NCI-H2107 treated with DMSO at 0.1 percent for 48 hours (cell line): ENCODE results near the gene VASH2.
"Not testable (repeated sequence)": the region's sequence is repeated elsewhere in the genome, so short reads cannot be mapped to it uniquely, and the experiment has no call there.

Source experiments
- DNase-seq: peaks from one replicate; lab custom pipeline; 2025; ENCODE audit not compliant: unreplicated experiment; lab: John Stamatoyannopoulos, UW

Gene VASH2

GRCh38 chr1:212979340-212980122, 29.2 kb downstream of the VASH2 start:
- DNase-seq = no peak

GRCh38 chr1:212980123-212980785, 29.9 kb downstream of the VASH2 start:
- no peak for DNase-seq

- peak; percentile 22 for DNase-seq
These were observed 30.7 kb downstream of the VASH2 start for GRCh38 chr1:212981025-212981495.

- DNase-seq = peak; percentile 21
These were observed 31.4 kb downstream of the VASH2 start for GRCh38 chr1:212981571-212982328.

GRCh38 chr1:212982430-212983152, 32.2 kb downstream of the VASH2 start:
- DNase-seq = no peak

GRCh38 chr1:212983482-212983881, 33.1 kb downstream of the VASH2 start:
- DNase-seq = no peak

- no peak for DNase-seq
These were observed 34.4 kb downstream of the VASH2 start for GRCh38 chr1:212984522-212985291.

- no peak for DNase-seq
These were observed 36.2 kb downstream of the VASH2 start for GRCh38 chr1:212986551-212986950.

GRCh38 chr1:212987702-212988322, 37.5 kb downstream of the VASH2 start:
- DNase-seq = no peak

GRCh38 chr1:212990276-212990675, 39.9 kb downstream of the VASH2 start:
- DNase-seq = no peak

GRCh38 chr1:212993960-212994359, 43.6 kb downstream of the VASH2 start:
- not testable (repeated sequence) for DNase-seq

- DNase-seq = no peak
These were observed 44.6 kb downstream of the VASH2 start for GRCh38 chr1:212994926-212995325.

- DNase-seq = no peak
These were observed 52.9 kb downstream of the VASH2 start for GRCh38 chr1:213003256-213003655.

GRCh38 chr1:213008564-213008963, 58.2 kb downstream of the VASH2 start:
- DNase-seq = no peak

GRCh38 chr1:213014642-213015041, 64.3 kb downstream of the VASH2 start:
- no peak for DNase-seq

- DNase-seq = peak; percentile 93
These were observed 65.0 kb downstream of the VASH2 start, which contains the start of gene ANGEL2 for GRCh38 chr1:213015099-213016050. TSS of gene ANGEL2 (minus strand) at chr1:213015867. CDS start at chr1:213015671, 196 bp downstream.

GRCh38 chr1:213017447-213018273, 67.3 kb downstream of the VASH2 start:
- DNase-seq = no peak

- DNase-seq = no peak
These were observed 69.1 kb downstream of the VASH2 start for GRCh38 chr1:213019450-213019849.
